ENCODE measurements around the gene CBLL1. TPM values are rescaled to one million over a fixed set of nuclear protein-coding genes. Genes with fewer than 3 reads are reported as not detected.

The CBLL1 gene
- total RNA-seq, 4 donors from 2014 or later = 32.2 to 66.4 (median 42.6) TPM

DNA sequence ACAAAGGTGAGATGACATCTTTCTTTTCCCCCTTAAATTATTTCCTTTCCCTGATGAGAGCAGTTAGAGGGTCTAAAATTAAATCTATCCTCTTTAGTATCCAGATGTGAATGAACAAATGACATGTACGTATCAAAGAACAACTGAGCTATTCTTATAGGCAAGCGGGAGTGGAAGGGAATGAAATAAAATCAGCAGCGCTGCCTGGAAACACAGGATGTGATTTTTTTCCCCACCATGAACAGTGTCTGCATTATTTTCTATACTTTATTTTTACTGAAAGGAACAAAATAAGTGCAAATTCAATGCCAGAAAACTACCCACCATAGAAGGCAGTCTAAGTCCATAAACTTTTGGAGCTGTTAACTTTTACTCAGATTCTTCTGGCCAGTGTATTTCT, 42.8 kb upstream of the CBLL1 start:
- TF ChIP-seq, protein P1, sequence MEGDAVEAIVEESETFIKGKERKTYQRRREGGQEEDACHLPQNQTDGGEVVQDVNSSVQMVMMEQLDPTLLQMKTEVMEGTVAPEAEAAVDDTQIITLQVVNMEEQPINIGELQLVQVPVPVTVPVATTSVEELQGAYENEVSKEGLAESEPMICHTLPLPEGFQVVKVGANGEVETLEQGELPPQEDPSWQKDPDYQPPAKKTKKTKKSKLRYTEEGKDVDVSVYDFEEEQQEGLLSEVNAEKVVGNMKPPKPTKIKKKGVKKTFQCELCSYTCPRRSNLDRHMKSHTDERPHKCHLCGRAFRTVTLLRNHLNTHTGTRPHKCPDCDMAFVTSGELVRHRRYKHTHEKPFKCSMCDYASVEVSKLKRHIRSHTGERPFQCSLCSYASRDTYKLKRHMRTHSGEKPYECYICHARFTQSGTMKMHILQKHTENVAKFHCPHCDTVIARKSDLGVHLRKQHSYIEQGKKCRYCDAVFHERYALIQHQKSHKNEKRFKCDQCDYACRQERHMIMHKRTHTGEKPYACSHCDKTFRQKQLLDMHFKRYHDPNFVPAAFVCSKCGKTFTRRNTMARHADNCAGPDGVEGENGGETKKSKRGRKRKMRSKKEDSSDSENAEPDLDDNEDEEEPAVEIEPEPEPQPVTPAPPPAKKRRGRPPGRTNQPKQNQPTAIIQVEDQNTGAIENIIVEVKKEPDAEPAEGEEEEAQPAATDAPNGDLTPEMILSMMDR (IDR thresholded peaks at IDR 0.05) = no peak
- TF ChIP-seq POLR2A (IDR thresholded peaks at IDR 0.05) = no peak
- H3K4me3 ChIP-seq (ENCODE audit: low read depth, poor library complexity, severe bottlenecking) = no peak overlapping the region
- DNase-seq (ENCODE audit: low spot score in 2 of 2) = no peak
- WGBS, 2 donors = 67 to 77% methylated on average over 3 of the region's 3 CpGs
- intact Hi-C loops (cut with DNase I; ENCODE audit: low total_unique reads) = no loop called here

DNA sequence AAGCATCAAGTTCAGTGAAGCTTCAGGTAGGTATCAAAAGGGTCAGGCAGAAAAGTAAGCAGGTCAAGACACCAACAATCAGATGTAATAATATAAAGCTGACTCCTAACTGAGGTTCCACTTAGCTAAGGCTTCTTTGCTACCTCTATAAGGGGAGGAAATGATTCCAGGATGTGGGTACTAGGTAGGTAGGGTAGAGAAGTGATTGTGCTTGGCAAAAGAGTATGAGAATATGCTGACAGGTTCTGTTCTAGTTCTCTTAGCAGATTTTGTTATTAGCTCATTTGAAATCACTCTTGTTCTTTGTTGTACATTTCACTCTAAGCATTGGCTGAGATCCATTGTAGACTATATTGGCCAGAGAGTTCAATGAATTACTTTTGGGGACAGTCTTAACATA, 40.7 kb upstream of the CBLL1 start:
- TF ChIP-seq POLR2A (IDR thresholded peaks at IDR 0.05) = no peak
- TF ChIP-seq, protein P1 (IDR thresholded peaks at IDR 0.05) = no peak
- DNase-seq (ENCODE audit: low spot score in 2 of 2) = no peak
- H3K4me3 ChIP-seq (ENCODE audit: low read depth, poor library complexity, severe bottlenecking) = no peak overlapping the region
- intact Hi-C loops (cut with DNase I; ENCODE audit: low total_unique reads) = no loop called here

DNA sequence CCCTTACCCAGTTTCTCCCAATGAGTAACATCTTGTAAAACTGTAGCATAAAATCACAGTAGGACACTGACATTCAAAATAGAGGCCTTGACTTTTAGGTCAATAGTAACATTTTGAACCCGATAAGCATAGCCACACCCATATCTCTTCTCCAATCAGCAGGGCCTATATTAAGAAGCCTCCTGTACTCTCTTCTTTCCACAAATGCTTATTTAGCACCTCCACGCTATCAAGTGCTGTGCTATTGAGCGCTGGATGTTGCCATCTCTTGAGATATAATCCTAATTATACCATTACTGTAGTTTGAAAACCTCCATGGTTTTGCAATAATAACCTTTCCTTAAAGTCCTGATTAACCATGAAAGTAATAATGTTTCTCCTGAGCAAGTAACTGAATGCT, 40.1 kb upstream of the CBLL1 start:
- WGBS, 2 donors = 76 to 79% methylated on average over 3 of the region's 3 CpGs
- no peak overlapping the region for H3K4me3 ChIP-seq (ENCODE audit: low read depth, poor library complexity, severe bottlenecking)
- DNase-seq (ENCODE audit: low spot score in 2 of 2) = no peak
- intact Hi-C loops (cut with DNase I; ENCODE audit: low total_unique reads) = no loop called here
- TF ChIP-seq POLR2A (IDR thresholded peaks at IDR 0.05) = no peak
- TF ChIP-seq, protein P1 (IDR thresholded peaks at IDR 0.05) = no peak

DNA sequence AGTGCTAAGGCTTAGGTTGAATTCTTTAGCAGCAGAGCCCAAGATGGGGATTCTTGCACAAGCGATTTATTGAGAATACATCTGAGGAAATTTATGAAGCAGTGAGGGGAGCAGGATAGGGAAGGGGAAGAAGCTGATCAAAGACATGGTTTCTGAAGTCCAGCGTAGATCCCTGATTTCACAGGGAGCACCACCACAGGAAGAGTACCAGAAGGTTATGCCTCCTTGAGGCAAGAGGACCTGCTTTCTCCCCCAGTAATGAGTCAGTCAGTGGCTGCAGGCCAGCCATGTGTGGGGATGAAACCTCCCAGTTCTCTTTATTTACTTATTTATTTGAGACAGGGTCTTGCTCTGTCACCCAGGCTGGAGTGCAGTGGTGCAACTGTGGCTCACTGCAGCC, 35.0 kb upstream of the CBLL1 start:
- intact Hi-C loops (cut with DNase I; ENCODE audit: low total_unique reads) = no loop called here
- DNase-seq (ENCODE audit: low spot score in 2 of 2) = no peak
- 93 to 98% methylated on average over 2 of the region's 2 CpGs for WGBS, 2 donors

DNA sequence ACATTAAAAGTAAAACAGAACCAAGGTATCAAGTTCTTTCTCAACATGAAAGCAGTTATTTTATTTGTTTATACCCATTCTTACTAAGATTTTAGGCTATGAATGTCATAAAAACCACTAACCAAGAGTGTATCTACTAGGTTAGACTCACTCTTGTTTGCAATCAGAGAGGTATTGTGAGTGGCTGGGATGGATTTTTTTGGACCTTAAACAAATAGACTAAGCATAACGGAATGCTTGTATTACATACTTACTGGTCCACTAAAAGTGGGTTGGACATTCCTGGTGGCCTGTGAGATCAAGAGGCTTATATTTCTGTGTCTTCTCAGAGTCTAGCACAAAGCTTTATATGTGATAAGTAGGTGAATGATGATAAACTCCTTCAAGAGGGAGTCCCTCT, 32.6 kb upstream of the CBLL1 start:
- 93 to 95% methylated on average over 1 of the region's 1 CpG for WGBS, 2 donors
- intact Hi-C loops (cut with DNase I; ENCODE audit: low total_unique reads) = no loop called here
- no peak overlapping the region for H3K4me3 ChIP-seq (ENCODE audit: low read depth, poor library complexity, severe bottlenecking)
- no peak for DNase-seq (ENCODE audit: low spot score in 2 of 2)
- no peak for TF ChIP-seq POLR2A (IDR thresholded peaks at IDR 0.05)
- TF ChIP-seq, protein P1 (IDR thresholded peaks at IDR 0.05) = no peak

More for the DNA sequence above, 35.0 kb upstream of the CBLL1 start:
- no peak overlapping the region for H3K4me3 ChIP-seq (ENCODE audit: low read depth, poor library complexity, severe bottlenecking)
- TF ChIP-seq, protein P1 (IDR thresholded peaks at IDR 0.05) = no peak
- no peak for TF ChIP-seq POLR2A (IDR thresholded peaks at IDR 0.05)

DNA sequence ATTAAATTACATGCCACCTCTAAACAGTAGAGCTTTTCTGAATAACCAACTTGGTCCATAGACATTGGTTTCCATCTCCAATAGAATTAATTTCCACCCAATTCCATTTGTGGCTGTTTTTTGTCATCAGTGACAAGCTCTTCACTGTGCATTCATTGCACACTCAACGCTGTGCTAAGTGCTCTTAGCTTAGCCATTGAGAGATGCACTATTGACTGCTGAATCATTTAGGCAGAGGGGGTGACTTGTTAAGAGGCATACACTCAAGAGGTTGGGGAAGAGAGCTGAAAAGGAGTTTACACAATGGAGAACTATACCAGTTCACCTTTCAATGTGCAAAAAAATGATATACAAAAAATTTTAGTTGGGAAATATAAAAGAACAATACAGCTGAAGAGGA, 31.9 kb upstream of the CBLL1 start:
- 81 to 100% methylated on average over 1 of the region's 1 CpG for WGBS, 2 donors
- intact Hi-C loops (cut with DNase I; ENCODE audit: low total_unique reads) = no loop called here
- TF ChIP-seq, protein P1 (IDR thresholded peaks at IDR 0.05) = no peak
- TF ChIP-seq POLR2A (IDR thresholded peaks at IDR 0.05) = no peak
- DNase-seq (ENCODE audit: low spot score in 2 of 2) = no peak
- H3K4me3 ChIP-seq (ENCODE audit: low read depth, poor library complexity, severe bottlenecking) = no peak overlapping the region
